Activated B cell treated with CpG ODN at 0.5 μM for 24 hours (primary cell): ENCODE results near the gene HHATL. TPM values are rescaled to one million over a fixed set of nuclear protein-coding genes. Genes with fewer than 3 reads are reported as not detected.

ENCODE experiments used
- ATAC-seq: fragments of 200-7000 bp; cut with Tn5 transposase; one replicate; pipeline ENCODE4 v1.10.0; 2021; ENCODE audit warnings: low read depth, mild to moderate bottlenecking, moderate library complexity
- CTCF ChIA-PET: fragments of 350-600 bp; sonication (Branson Sonifier 250); formaldehyde crosslinking; loops from one replicate; lab custom pipeline; 2021; ENCODE audit warnings: antibody characterized with exemption; lab: Charles Lee
- POLR2A ChIA-PET: fragments of 350-600 bp; sonication (Branson Sonifier 250); formaldehyde crosslinking; loops from one replicate; lab custom pipeline; 2021; ENCODE audit warnings: antibody characterized with exemption; lab: Charles Lee
- DNase-seq: peaks from one replicate; pipeline ENCODE4 v3.0.0; 2022
- H3K27ac Mint-ChIP-seq: one replicate; pipeline ENCODE4 v1.8.0; 2020; ENCODE audit warnings: mixed read lengths
- H3K27me3 Mint-ChIP-seq: one replicate; pipeline ENCODE4 v1.8.0; 2021; ENCODE audit warnings: mixed read lengths
- H3K36me3 Mint-ChIP-seq: one replicate; pipeline ENCODE4 v1.8.0; 2021; ENCODE audit warnings: low read depth, mixed read lengths
- H3K4me1 Mint-ChIP-seq: one replicate; pipeline ENCODE4 v1.8.0; 2021; ENCODE audit warnings: mixed read lengths
- H3K4me3 Mint-ChIP-seq: one replicate; pipeline ENCODE4 v1.8.0; 2020; ENCODE audit warnings: mild to moderate bottlenecking, mixed read lengths
- H3K9me3 Mint-ChIP-seq: one replicate; pipeline ENCODE4 v1.8.0; 2020; ENCODE audit warnings: mixed read lengths
- intact Hi-C: fragments of 100-400 bp; cut with micrococcal nuclease; formaldehyde crosslinking; loops from one replicate; pipeline ENCODE4 v1.15.1; 2024
- total RNA-seq: library from RNA; stranded (reverse); gene quantifications from 2 replicates; pipeline ENCODE4 v1.2.3, GENCODE V29; 2022
- TF ChIP-seq, protein P1 (sequence below): fragments of 200-600 bp; IDR thresholded peaks from one replicate; pipeline ENCODE4 v1.8.0; 2022; ENCODE audit warnings: antibody characterized with exemption, mild to moderate bottlenecking

Gene HHATL
- total RNA-seq, 1 donor from 2014 or later, result not detected

DNA sequence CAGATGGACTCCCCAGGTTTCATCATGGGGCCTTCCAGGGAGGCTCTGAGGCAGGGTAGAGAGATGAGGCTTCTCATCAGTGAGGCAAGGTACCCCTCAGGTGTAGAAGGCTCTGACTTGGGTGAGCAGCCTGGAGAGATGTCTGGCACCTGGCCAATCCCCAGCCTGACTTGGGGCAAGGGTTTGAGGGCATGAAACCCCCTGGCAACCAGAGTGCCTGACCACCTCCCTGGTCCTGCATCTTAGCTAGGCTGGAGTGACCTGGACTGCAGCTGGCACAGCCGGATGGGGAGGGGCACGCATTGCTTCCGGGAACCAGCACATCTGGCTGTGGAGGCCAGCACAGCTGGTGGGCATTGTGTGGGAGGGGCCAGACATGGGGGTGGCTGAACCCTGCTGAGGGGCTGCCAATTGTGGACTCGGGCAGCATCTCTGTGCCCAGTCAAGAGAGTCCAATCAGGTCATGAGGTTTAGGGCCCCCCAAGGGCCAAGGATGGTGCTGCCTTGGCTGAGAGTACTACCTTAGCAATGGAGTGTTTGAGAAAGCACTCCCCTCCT is 47.2 kb downstream of the HHATL start:
- peak overlapping the region; percentile 50 for H3K4me3 Mint-ChIP-seq
- DNase-seq, result no peak
- H3K27me3 Mint-ChIP-seq, result peaks cover 2% of the 10 kb centered on the region
- ATAC-seq, result no peak
- H3K4me1 Mint-ChIP-seq, result peaks cover 22% of the 10 kb centered on the region
- CTCF ChIA-PET, result no interaction called here
- TF ChIP-seq, protein P1, sequence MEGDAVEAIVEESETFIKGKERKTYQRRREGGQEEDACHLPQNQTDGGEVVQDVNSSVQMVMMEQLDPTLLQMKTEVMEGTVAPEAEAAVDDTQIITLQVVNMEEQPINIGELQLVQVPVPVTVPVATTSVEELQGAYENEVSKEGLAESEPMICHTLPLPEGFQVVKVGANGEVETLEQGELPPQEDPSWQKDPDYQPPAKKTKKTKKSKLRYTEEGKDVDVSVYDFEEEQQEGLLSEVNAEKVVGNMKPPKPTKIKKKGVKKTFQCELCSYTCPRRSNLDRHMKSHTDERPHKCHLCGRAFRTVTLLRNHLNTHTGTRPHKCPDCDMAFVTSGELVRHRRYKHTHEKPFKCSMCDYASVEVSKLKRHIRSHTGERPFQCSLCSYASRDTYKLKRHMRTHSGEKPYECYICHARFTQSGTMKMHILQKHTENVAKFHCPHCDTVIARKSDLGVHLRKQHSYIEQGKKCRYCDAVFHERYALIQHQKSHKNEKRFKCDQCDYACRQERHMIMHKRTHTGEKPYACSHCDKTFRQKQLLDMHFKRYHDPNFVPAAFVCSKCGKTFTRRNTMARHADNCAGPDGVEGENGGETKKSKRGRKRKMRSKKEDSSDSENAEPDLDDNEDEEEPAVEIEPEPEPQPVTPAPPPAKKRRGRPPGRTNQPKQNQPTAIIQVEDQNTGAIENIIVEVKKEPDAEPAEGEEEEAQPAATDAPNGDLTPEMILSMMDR, result no peak
- H3K9me3 Mint-ChIP-seq, result no peaks in the 10 kb centered on the region
- H3K36me3 Mint-ChIP-seq, result no peaks in the 10 kb centered on the region
- H3K27ac Mint-ChIP-seq, result no peak overlapping the region
- intact Hi-C loops, result no loop called here
- POLR2A ChIA-PET, result interaction anchor here (1.9 kb wide), 1 partner anchor 8 kb away, joined by 7 read pairs; no protein-coding TSS in a partner anchor

DNA sequence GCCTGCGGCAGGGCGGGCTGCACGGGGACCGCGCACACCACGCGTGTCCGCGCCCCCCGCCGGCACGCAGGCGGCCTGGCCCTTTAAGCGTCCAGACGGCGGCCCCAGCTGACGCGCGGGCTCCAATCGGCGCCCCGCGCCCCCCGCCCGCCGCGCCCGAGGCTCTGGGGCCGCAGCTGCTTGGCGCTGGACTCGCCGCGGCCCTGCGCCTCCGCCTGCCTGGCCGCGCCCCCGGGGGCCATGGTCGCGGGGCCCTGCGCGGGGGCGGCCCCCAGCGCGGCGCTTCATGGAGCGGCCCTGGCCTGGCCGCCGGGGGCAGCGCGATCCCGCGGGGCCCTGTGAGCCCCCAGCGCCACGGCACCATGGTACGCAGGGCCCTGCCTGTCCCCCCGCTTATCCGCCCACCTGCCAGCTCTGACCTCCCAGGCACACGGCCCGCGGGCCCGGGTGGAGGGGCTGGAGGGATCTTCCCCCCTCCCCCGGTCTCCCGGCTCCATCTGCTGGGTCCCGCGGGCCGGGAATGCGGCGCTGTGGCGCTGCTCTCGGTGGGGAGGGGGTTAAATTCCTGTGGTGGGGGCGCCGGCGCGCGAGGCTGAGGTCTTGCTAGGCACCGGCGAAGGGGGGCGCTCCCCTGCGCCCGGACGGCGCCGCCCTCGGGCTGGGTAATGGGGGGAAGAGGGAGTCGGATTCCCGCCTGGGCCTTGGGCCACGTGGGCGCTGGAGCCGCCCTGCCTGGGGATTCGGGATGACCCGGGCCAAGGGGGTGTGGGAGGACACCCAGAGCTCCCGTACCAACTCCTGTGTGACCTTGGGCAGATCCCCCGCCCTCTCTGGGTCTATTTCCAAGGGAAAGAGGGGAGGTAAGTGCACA is 48.0 kb downstream of the HHATL start:
- peaks cover 2% of the 10 kb centered on the region for H3K27me3 Mint-ChIP-seq
- intact Hi-C loops, result no loop called here
- DNase-seq, result no peak
- ATAC-seq, result peak; percentile 41
- POLR2A ChIA-PET, result interaction anchor here (1.9 kb wide), 1 partner anchor 9 kb away, joined by 7 read pairs; no protein-coding TSS in a partner anchor
- no peak overlapping the region for H3K27ac Mint-ChIP-seq
- CTCF ChIA-PET, result no interaction called here
- TF ChIP-seq, protein P1, result no peak
- peaks cover 22% of the 10 kb centered on the region for H3K4me1 Mint-ChIP-seq
- peaks cover under 1% of the 10 kb centered on the region for H3K36me3 Mint-ChIP-seq
- no peaks in the 10 kb centered on the region for H3K9me3 Mint-ChIP-seq
- H3K4me3 Mint-ChIP-seq, result peak overlapping the region; percentile 50

DNA sequence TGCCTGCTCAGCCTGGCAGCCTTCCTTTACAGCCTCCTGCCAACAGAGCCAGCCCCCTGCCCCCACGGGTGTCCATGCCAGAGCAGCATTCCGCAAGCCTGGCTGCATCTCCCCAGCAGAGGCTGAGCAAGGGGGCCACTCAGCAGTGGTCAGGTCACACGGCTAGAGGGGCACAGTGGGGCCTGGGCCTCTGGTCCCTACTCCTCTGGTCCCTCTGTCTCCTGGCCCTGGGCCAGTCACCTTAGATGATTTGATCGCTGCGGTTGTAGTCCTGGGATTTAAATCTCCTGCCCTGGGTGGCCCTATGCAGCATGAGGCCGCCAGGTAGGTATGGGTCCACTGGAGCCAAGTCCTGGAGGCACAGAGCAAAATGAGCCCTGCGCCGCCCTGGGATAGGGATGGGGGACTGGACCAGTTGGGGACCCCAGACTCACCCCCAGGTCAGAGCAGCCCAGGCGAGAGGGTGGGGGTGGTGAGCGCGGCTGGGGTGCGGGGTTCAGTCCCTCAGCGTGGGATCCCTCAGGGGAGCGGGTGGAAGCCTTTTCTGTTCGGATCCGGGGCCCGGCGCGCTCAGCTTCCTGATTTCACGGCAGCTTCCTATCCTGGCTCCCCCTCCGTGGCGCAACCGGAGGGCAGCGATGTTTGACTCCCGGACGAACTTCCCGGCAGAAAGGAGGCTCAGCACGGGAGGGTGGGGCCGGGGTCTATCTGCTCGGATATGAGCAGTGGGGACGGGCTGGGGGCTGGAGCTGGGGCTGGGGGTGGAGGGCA is 48.9 kb downstream of the HHATL start, which contains the start of gene ZBTB47:
Gene ZBTB47 (plus strand): TSS at position 138 of the 771 bp plus-strand sequence. CDS start 4,659 bp downstream, outside the sequence.
- Mint-ChIP-seq H3K27me3 (peaks cover 2% of the 10 kb centered on the region), H3K4me1 (peaks cover 22% of the 10 kb centered on the region), H3K4me3 (peak within 1 kb of the TSS; percentile 82), H3K9me3 (no peaks in the 10 kb centered on the region), H3K27ac (peak within 1 kb of the TSS; percentile 61), H3K36me3 (peaks cover 9% of the 10 kb centered on the region)
- ATAC-seq (peak; percentile 26), DNase-seq (no peak)
- ChIA-PET CTCF (no interaction called here), POLR2A (interaction anchor here (0.7 to 1.9 kb wide), 2 partner anchors 10 to 54 kb away, joined by 3 to 7 read pairs; no protein-coding TSS in a partner anchor)
- intact Hi-C loops, result no loop called here
- TF ChIP-seq, protein P1, result no peak

DNA sequence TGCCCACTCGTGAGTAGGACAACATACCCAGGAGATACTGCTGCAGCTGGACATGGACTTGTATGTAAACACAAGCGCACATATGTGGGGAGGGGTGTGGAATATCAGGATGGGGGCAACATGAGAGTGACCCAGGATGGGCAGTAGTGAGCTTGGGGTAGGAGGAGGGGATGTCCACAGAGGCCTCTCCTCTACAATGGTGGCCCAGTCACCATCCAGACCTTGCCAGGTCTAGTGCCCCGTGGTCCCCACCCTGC is 49.4 kb downstream of the HHATL start:
- H3K27ac Mint-ChIP-seq, result peak overlapping the region; percentile 9
- H3K4me1 Mint-ChIP-seq, result peaks cover 22% of the 10 kb centered on the region
- H3K36me3 Mint-ChIP-seq, result peaks cover 11% of the 10 kb centered on the region
- no peaks in the 10 kb centered on the region for H3K9me3 Mint-ChIP-seq
- TF ChIP-seq, protein P1, result no peak
- H3K4me3 Mint-ChIP-seq, result peak overlapping the region; percentile 64
- no peak for ATAC-seq
- ChIA-PET CTCF (no interaction called here), POLR2A (interaction anchor here (0.9 kb wide), 1 partner anchor 8 kb away, joined by 3 read pairs; no protein-coding TSS in a partner anchor)
- DNase-seq, result no peak
- peaks cover 2% of the 10 kb centered on the region for H3K27me3 Mint-ChIP-seq
- intact Hi-C loops, result no loop called here
